HCT116 (cell line): ENCODE results near the gene OR2S2. TPM values are rescaled to one million over a fixed set of nuclear protein-coding genes. Genes with fewer than 3 reads are reported as not detected.

Experiments used
- ATAC-seq: fragments of 200-7000 bp; cut with Tn5 transposase; 2 replicates; pipeline ENCODE4 v1.9.1; 2020; ENCODE audit warnings: mild to moderate bottlenecking, moderate library complexity
- BruUV-seq: library from RNA; stranded (reverse); fragments of 400-500 nt; replicated peaks from 2 replicates; lab custom pipeline; 2021; lab: Mats Ljungman, UMichigan
- CTCF ChIA-PET: fragments of 300-600 bp; sonication (Branson Sonifier 250); formaldehyde crosslinking; loops from one replicate; lab custom pipeline; 2021; ENCODE audit warnings: antibody characterized with exemption; lab: Charles Lee
- POLR2A ChIA-PET: fragments of 300-600, 350-600 bp; sonication (Branson Sonifier 250); formaldehyde crosslinking; loops from one replicate; lab custom pipeline; 2021; ENCODE audit warnings: antibody characterized with exemption; lab: Charles Lee
- RAD21 ChIA-PET, 2 experiments: fragments of 300-600 bp; sonication (Branson Sonifier 250); formaldehyde crosslinking; loops; one replicate each; lab custom pipeline; 2023; ENCODE audit warnings: low total read pairs in 2 of 2; ENCODE audit not compliant: uncharacterized antibody in 2 of 2, unreplicated experiment in 2 of 2, low non-redundant PET in 1 of 2; lab: Charles Lee
- DNase-seq: peaks from one replicate; pipeline ENCODE4 v3.0.0-alpha.2; 2010; ENCODE audit warnings: low read depth, low spot score
- H2AFZ ChIP-seq: fragments of 200-600 bp; shearing (Covaris generic), sonication (generic); 2 replicates; pipeline ENCODE4 v1.6.1; 2017; ENCODE audit warnings: low read depth, mixed run types, mixed read lengths, antibody characterized with exemption, low read length; ENCODE audit not compliant: poor library complexity, severe bottlenecking
- H3K27ac ChIP-seq: 2 replicates; pipeline ENCODE4 v1.5.1; 2012; ENCODE audit warnings: low read depth, low read length
- H3K27me3 ChIP-seq: fragments of 200-600 bp; sonication (generic); 2 replicates; pipeline ENCODE4 v1.6.1; 2016; ENCODE audit warnings: mixed run types, low read length, mixed read lengths; ENCODE audit not compliant: insufficient read depth
- H3K36me3 ChIP-seq, 2 experiments: fragments of 200-500 bp in 1 of 2; fragments of 200-600 bp in 1 of 2; sonication (Bioruptor generic) in 1 of 2; sonication (generic) in 1 of 2; 2 replicates each; pipeline versions ENCODE4 v1.5.1 to v1.6.1; 2014 to 2016; ENCODE audit warnings: low read length in 2 of 2, inconsistent platforms in 1 of 2, mixed read lengths in 1 of 2, mixed run types in 1 of 2; ENCODE audit not compliant: insufficient read depth in 2 of 2, control insufficient read depth in 1 of 2
- H3K4me1 ChIP-seq, 2 experiments: fragments of 200-600 bp in 1 of 2; sonication (generic) in 1 of 2; 2 replicates each; pipeline versions ENCODE4 v1.5.1 to v1.6.1; 2012 to 2017; ENCODE audit warnings: low read length in 2 of 2, inconsistent platforms in 1 of 2, mild to moderate bottlenecking in 1 of 2, mixed read lengths in 1 of 2, mixed run types in 1 of 2, moderate library complexity in 1 of 2; ENCODE audit not compliant: insufficient read depth in 2 of 2, control insufficient read depth in 1 of 2
- H3K4me2 ChIP-seq: fragments of 200-600 bp; sonication (generic); 2 replicates; pipeline ENCODE4 v1.6.1; 2017; ENCODE audit warnings: mixed run types, low read length, mixed read lengths
- H3K4me3 ChIP-seq, 2 experiments: fragments of 200-600 bp in 1 of 2; sonication (generic) in 1 of 2; replicated peaks in 1 of 2; 2 replicates each; pipeline ENCODE4 v1.5.1; 2011 to 2016; ENCODE audit warnings: low read length in 2 of 2, control low read depth in 1 of 2, low read depth in 1 of 2, mild to moderate bottlenecking in 1 of 2, mixed read lengths in 1 of 2, mixed run types in 1 of 2
- H3K79me2 ChIP-seq: fragments of 200-600 bp; sonication (generic); 2 replicates; pipeline ENCODE4 v1.6.1; 2017; ENCODE audit warnings: mild to moderate bottlenecking, mixed run types, low read length, moderate library complexity, mixed read lengths; ENCODE audit not compliant: insufficient read depth
- H3K9ac ChIP-seq: fragments of 200-600 bp; sonication (generic); 2 replicates; pipeline ENCODE4 v1.6.1; 2016; ENCODE audit warnings: low read length, mixed read lengths
- H3K9me2 ChIP-seq: fragments of 200-600 bp; sonication (generic), shearing (Covaris generic); 2 replicates; pipeline ENCODE4 v1.6.1; 2017; ENCODE audit warnings: mixed run types, mild to moderate bottlenecking, moderate library complexity; ENCODE audit not compliant: insufficient read depth
- H3K9me3 ChIP-seq, 2 experiments: fragments of 200-500 bp in 1 of 2; fragments of 200-600 bp in 1 of 2; sonication (Bioruptor generic) in 1 of 2; sonication (generic) in 1 of 2; 2 replicates each; pipeline ENCODE4 v1.6.1; 2014 to 2017; ENCODE audit warnings: low read length in 2 of 2, mixed read lengths in 2 of 2, inconsistent platforms in 1 of 2, low read depth in 1 of 2, mild to moderate bottlenecking in 1 of 2, mixed run types in 1 of 2, moderate library complexity in 1 of 2; ENCODE audit not compliant: control insufficient read depth in 1 of 2, insufficient read depth in 1 of 2
- H4K20me1 ChIP-seq: fragments of 200-600 bp; sonication (generic), shearing (Covaris generic); 2 replicates; pipeline ENCODE4 v1.6.1; 2017; ENCODE audit warnings: mixed run types, mild to moderate bottlenecking, moderate library complexity; ENCODE audit not compliant: insufficient read depth
- EGR1 ChIP-seq: IDR thresholded peaks from 2 replicates; pipeline ENCODE4 v1.6.1; 2012; ENCODE audit warnings: low read depth
- EZH2 ChIP-seq: fragments of 200-600 bp; sonication (generic); IDR thresholded peaks from 2 replicates; pipeline ENCODE4 v1.6.1; 2017; ENCODE audit warnings: antibody characterized with exemption, mixed run types
- POLR2AphosphoS5 ChIP-seq: IDR thresholded peaks from 2 replicates; pipeline ENCODE4 v1.6.1; 2011; ENCODE audit warnings: mild to moderate bottlenecking, low read depth, low read length, moderate library complexity
- SP1 ChIP-seq: IDR thresholded peaks from 2 replicates; pipeline ENCODE4 v1.6.1; 2012; ENCODE audit warnings: low read depth
- TCF7L2 ChIP-seq: IDR thresholded peaks from 2 replicates; pipeline ENCODE4 v1.7.0; 2011; ENCODE audit warnings: borderline replicate concordance, inconsistent platforms; ENCODE audit not compliant: insufficient read depth, insufficient read length; ENCODE audit errors: extremely low read depth
- YY1 ChIP-seq: IDR thresholded peaks from 2 replicates; pipeline ENCODE4 v1.6.1; 2011; ENCODE audit warnings: low read length, low read depth, moderate library complexity, mild to moderate bottlenecking; ENCODE audit not compliant: insufficient replicate concordance; ENCODE audit errors: extremely low read depth
- intact Hi-C: fragments of 100-400 bp; cut with micrococcal nuclease; formaldehyde crosslinking; loops from 2 replicates; pipeline ENCODE4 v1.10.0; 2022
- total RNA-seq: library from RNA; stranded (reverse); gene quantifications from one replicate; pipeline ENCODE4 v1.2.1, GENCODE V29; 2021; ENCODE audit not compliant: unreplicated experiment
- TF ChIP-seq, protein P1 (sequence below): IDR thresholded peaks from 2 replicates; pipeline ENCODE4 v1.6.1; 2012; ENCODE audit warnings: low read depth

Gene OR2S2
- total RNA-seq, 1 experiment from 2014 or later = not detected

DNA sequence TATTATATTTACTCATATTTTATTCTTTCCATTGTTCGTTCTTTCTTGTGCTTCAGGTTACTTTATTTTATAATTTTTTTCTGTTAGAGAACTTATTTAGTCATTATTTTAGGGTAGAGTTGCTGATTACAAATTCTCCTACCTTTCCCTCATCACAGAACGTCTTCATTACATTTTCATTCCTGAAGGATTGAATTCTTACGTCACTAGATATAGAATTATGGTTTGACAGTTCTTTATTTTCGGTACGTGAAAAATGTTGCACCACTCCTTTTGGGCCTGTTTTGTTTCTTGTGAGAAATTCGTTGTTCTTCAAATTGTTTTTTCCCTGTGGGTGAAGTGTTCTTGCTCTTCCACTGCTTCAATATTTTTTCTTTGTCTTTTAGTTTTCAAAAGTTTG, 20.8 kb upstream of the OR2S2 start:
- CTCF ChIA-PET = no interaction called here

More for the DNA sequence above, 20.8 kb upstream of the OR2S2 start:
- H4K20me1 ChIP-seq = no peaks in the 10 kb centered on the region
- H3K27ac ChIP-seq = no peak overlapping the region
- RAD21 ChIA-PET = no interaction called here
- no peaks in the 10 kb centered on the region for H3K27me3 ChIP-seq
- POLR2A ChIA-PET = no interaction called here
- H3K4me2 ChIP-seq = no peak overlapping the region
- no peak overlapping the region for H3K4me3 ChIP-seq
- H3K9ac ChIP-seq = no peak overlapping the region
- H2AFZ ChIP-seq = no peak overlapping the region
- H3K79me2 ChIP-seq = no peaks in the 10 kb centered on the region
- H3K36me3 ChIP-seq = no peaks in the 10 kb centered on the region
- ATAC-seq = no peak
- intact Hi-C loops = no loop called here
- H3K4me1 ChIP-seq = no peaks in the 10 kb centered on the region
- BruUV-seq = no TSS peak
- peaks cover under 1% of the 10 kb centered on the region; the same call in 1 of the 2 replicates for H3K9me2 ChIP-seq
- no peaks in the 10 kb centered on the region for H3K9me3 ChIP-seq
- TF ChIP-seq POLR2AphosphoS5 = no peak
- TF ChIP-seq TCF7L2 = no peak
- TF ChIP-seq SP1 = no peak
- TF ChIP-seq YY1 = no peak
- TF ChIP-seq EZH2 = no peak
- TF ChIP-seq EGR1 = no peak
- TF ChIP-seq, protein P1, sequence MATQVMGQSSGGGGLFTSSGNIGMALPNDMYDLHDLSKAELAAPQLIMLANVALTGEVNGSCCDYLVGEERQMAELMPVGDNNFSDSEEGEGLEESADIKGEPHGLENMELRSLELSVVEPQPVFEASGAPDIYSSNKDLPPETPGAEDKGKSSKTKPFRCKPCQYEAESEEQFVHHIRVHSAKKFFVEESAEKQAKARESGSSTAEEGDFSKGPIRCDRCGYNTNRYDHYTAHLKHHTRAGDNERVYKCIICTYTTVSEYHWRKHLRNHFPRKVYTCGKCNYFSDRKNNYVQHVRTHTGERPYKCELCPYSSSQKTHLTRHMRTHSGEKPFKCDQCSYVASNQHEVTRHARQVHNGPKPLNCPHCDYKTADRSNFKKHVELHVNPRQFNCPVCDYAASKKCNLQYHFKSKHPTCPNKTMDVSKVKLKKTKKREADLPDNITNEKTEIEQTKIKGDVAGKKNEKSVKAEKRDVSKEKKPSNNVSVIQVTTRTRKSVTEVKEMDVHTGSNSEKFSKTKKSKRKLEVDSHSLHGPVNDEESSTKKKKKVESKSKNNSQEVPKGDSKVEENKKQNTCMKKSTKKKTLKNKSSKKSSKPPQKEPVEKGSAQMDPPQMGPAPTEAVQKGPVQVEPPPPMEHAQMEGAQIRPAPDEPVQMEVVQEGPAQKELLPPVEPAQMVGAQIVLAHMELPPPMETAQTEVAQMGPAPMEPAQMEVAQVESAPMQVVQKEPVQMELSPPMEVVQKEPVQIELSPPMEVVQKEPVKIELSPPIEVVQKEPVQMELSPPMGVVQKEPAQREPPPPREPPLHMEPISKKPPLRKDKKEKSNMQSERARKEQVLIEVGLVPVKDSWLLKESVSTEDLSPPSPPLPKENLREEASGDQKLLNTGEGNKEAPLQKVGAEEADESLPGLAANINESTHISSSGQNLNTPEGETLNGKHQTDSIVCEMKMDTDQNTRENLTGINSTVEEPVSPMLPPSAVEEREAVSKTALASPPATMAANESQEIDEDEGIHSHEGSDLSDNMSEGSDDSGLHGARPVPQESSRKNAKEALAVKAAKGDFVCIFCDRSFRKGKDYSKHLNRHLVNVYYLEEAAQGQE = no peak
- no peak for DNase-seq
